Smooth muscle cell (in vitro differentiated cells): ENCODE measurements around the gene CSNK1G1. TPM values are rescaled to one million over a fixed set of nuclear protein-coding genes. Genes with fewer than 3 reads are reported as not detected.
"Not testable (repeated sequence)": the region's sequence is repeated elsewhere in the genome, so short reads cannot be mapped to it uniquely, and the experiment has no call there.

Experiments
- DNase-seq: peaks from one replicate; lab custom pipeline; 2025; ENCODE audit not compliant: unreplicated experiment; lab: John Stamatoyannopoulos, UW
- H2AFZ ChIP-seq: fragments of 200-600 bp; sonication (generic); 2 replicates; pipeline ENCODE4 v1.6.0; 2016; ENCODE audit warnings: antibody characterized with exemption, low read depth, mild to moderate bottlenecking
- H3F3A ChIP-seq: fragments of 200-600 bp; sonication (generic); 2 replicates; pipeline ENCODE4 v1.6.0; 2017; ENCODE audit warnings: antibody characterized with exemption, low read depth
- H3K27ac ChIP-seq: fragments of 200-600 bp; sonication (generic); 2 replicates; pipeline ENCODE4 v1.5.1; 2016; ENCODE audit warnings: low read depth, mild to moderate bottlenecking
- H3K27me3 ChIP-seq: fragments of 200-600 bp; sonication (generic); 2 replicates; pipeline ENCODE4 v1.6.1; 2016; ENCODE audit warnings: low read depth, mild to moderate bottlenecking
- H3K36me3 ChIP-seq: fragments of 200-600 bp; sonication (generic); 2 replicates; pipeline ENCODE4 v1.5.1; 2016; ENCODE audit warnings: low read depth
- H3K4me1 ChIP-seq: fragments of 200-600 bp; sonication (generic); 2 replicates; pipeline ENCODE4 v1.5.1; 2016; ENCODE audit warnings: low read depth
- H3K4me2 ChIP-seq: fragments of 200-600 bp; sonication (generic); 2 replicates; pipeline ENCODE4 v1.6.0; 2016; ENCODE audit warnings: mild to moderate bottlenecking
- H3K4me3 ChIP-seq: fragments of 200-600 bp; sonication (generic); 2 replicates; pipeline ENCODE4 v1.5.1; 2016; ENCODE audit warnings: mild to moderate bottlenecking
- H3K79me2 ChIP-seq: fragments of 200-600 bp; sonication (generic); 2 replicates; pipeline ENCODE4 v1.6.0; 2016; ENCODE audit warnings: low read depth, mild to moderate bottlenecking
- H3K9ac ChIP-seq: fragments of 200-600 bp; sonication (generic); 2 replicates; pipeline ENCODE4 v1.6.0; 2016; ENCODE audit warnings: low read depth
- H3K9me3 ChIP-seq: fragments of 200-600 bp; sonication (generic); replicated peaks from 2 replicates; pipeline ENCODE4 v1.5.1; 2016; ENCODE audit warnings: low read depth
- H4K20me1 ChIP-seq: fragments of 200-600 bp; sonication (generic); 2 replicates; pipeline ENCODE4 v1.6.0; 2016; ENCODE audit warnings: low read depth
- CTCF ChIP-seq: fragments of 200-600 bp; sonication (generic); IDR thresholded peaks from 2 replicates; pipeline ENCODE4 v1.5.1; 2017; ENCODE audit warnings: borderline replicate concordance, mild to moderate bottlenecking, antibody characterized with exemption; ENCODE audit not compliant: insufficient read depth, poor library complexity, severe bottlenecking
- WGBS: methylation state at CpG from one replicate; pipeline ENCODE4 v1.1.7; 2016; ENCODE audit warnings: low lambda C conversion rate; 5-methylcytosine and 5-hydroxymethylcytosine counted together
- polyA plus RNA-seq: library from polyadenylated mRNA; unstranded; fragments of >200 nt; fragmentation: Nextera tagmentation; extraction: Ambion mirVana; gene quantifications from 2 replicates; pipeline ENCODE4 v1.2.1, GENCODE V29; 2016
- total RNA-seq: library from RNA; depleted of rRNA; stranded (reverse); fragments of >200 nt; gene quantifications from 2 replicates; pipeline ENCODE4 v1.2.3, GENCODE V29; 2014

The CSNK1G1 gene
- total and polyA plus RNA-seq, 2 experiments from 2014 or later: 12.8 to 23.2 TPM

GRCh38 chr15:64125978-64126377 is 230.0 kb downstream of the CSNK1G1 start:
- H3F3A ChIP-seq: no peaks in the 10 kb centered on the region
- H3K4me1 ChIP-seq: no peaks in the 10 kb centered on the region
- no peak overlapping the region for H3K4me2 ChIP-seq
- WGBS: 64% methylated on average over 3 of the region's 3 CpGs
- H3K4me3 ChIP-seq: no peak overlapping the region
- no peaks in the 10 kb centered on the region for H4K20me1 ChIP-seq
- no peaks in the 10 kb centered on the region for H3K27me3 ChIP-seq
- no peaks in the 10 kb centered on the region for H3K9me3 ChIP-seq
- no peaks in the 10 kb centered on the region for H3K79me2 ChIP-seq
- H3K9ac ChIP-seq: no peak overlapping the region
- H3K36me3 ChIP-seq: peaks cover 32% of the 10 kb centered on the region
- no peak for DNase-seq
- no peak overlapping the region for H3K27ac ChIP-seq
- no peak overlapping the region for H2AFZ ChIP-seq
- TF ChIP-seq CTCF: no peak

- no peak for DNase-seq
- Histone ChIP-seq H3K27me3 (no peaks in the 10 kb centered on the region), H3F3A (no peaks in the 10 kb centered on the region), H3K4me3 (no peak overlapping the region), H3K9me3 (no peaks in the 10 kb centered on the region), H3K9ac (no peak overlapping the region), H3K4me1 (no peaks in the 10 kb centered on the region), H4K20me1 (no peaks in the 10 kb centered on the region), H3K36me3 (peaks cover 14% of the 10 kb centered on the region), H2AFZ (no peak overlapping the region), H3K4me2 (no peak overlapping the region), H3K79me2 (no peaks in the 10 kb centered on the region), H3K27ac (no peak overlapping the region)
- no peak for TF ChIP-seq CTCF
- WGBS: 97% methylated on average over 3 of the region's 3 CpGs
Measured at GRCh38 chr15:64122936-64123351, 233.0 kb downstream of the CSNK1G1 start.

GRCh38 chr15:64122444-64122843 is 233.5 kb downstream of the CSNK1G1 start:
- H3K79me2 ChIP-seq: no peaks in the 10 kb centered on the region
- H3K4me3 ChIP-seq: no peak overlapping the region
- H3K27ac ChIP-seq: no peak overlapping the region
- H3F3A ChIP-seq: no peaks in the 10 kb centered on the region
- no peaks in the 10 kb centered on the region for H3K9me3 ChIP-seq
- peaks cover 11% of the 10 kb centered on the region for H3K36me3 ChIP-seq
- no peaks in the 10 kb centered on the region for H3K4me1 ChIP-seq
- peaks cover 4% of the 10 kb centered on the region for H4K20me1 ChIP-seq
- H3K4me2 ChIP-seq: no peak overlapping the region
- H3K9ac ChIP-seq: no peak overlapping the region
- H3K27me3 ChIP-seq: no peaks in the 10 kb centered on the region
- no peak for TF ChIP-seq CTCF
- no peak for DNase-seq
- no peak overlapping the region for H2AFZ ChIP-seq
- WGBS: 83% methylated on average over 1 of the region's 1 CpG

- Histone ChIP-seq H4K20me1 (peaks cover 12% of the 10 kb centered on the region), H3K4me1 (no peaks in the 10 kb centered on the region), H3K27me3 (no peaks in the 10 kb centered on the region), H3F3A (no peaks in the 10 kb centered on the region), H3K4me3 (no peak overlapping the region), H2AFZ (no peak overlapping the region), H3K9ac (no peak overlapping the region), H3K79me2 (no peaks in the 10 kb centered on the region), H3K9me3 (no peaks in the 10 kb centered on the region), H3K36me3 (peaks cover 7% of the 10 kb centered on the region), H3K27ac (no peak overlapping the region), H3K4me2 (no peak overlapping the region)
- DNase-seq: no peak
- no peak for TF ChIP-seq CTCF
- 97% methylated on average over 4 of the region's 4 CpGs for WGBS
Measured at GRCh38 chr15:64121614-64122013, 234.4 kb downstream of the CSNK1G1 start.

- H3K27me3 ChIP-seq, H3K4me2 ChIP-seq, H3K9me3 ChIP-seq, H3K9ac ChIP-seq, H3K4me3 ChIP-seq, H3F3A ChIP-seq, H2AFZ ChIP-seq, H3K27ac ChIP-seq, H3K79me2 ChIP-seq, H3K36me3 ChIP-seq, DNase-seq, H3K4me1 ChIP-seq: not testable (repeated sequence)
- WGBS: 100% methylated on average over 2 of the region's 2 CpGs
- peaks cover 22% of the 10 kb centered on the region for H4K20me1 ChIP-seq
Measured at GRCh38 chr15:64120322-64120721, 235.7 kb downstream of the CSNK1G1 start.
